ENCODE results near the gene BTAF1.

Gene BTAF1

DNA sequence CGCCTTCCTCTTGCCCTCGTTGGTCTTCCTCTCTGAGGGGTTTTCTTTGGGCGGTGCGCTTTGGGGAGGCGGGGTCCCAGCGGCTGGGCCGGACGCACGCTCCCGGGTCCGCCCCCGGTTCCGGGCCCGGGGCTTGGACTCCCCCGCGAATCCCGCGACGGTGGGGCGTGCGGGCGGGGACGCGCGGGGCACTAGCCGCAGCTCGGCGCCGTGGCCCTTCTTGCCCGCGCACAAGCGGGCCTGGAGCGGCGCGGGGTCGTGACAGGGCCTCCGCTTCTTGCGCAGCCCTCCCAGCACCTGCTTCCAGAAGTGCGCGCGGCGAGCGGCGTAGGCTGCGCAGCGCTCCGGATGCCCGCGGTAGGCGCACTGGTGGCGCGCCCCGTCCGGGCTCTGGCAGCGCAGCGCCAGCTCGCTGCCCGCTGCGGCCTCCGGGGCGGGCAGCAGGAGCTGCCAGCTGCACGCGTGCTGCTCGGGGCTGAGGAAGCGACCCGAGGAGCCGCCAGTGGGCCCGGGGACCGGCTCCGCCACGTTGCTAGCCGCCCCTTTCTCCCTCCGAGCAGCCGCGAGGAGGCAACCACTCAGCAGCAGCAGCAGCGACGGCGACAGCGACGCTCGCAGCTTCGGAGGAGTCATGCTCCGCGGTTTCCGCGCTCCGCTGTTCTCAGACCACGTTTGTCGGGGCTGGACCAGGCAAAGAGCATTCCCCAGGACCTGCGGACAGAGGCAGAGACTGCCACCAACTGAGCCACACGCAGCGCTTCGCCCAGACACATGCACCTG is 15.0 kb upstream of the BTAF1 start:
- peak; percentile 72 for DNase-seq

DNA sequence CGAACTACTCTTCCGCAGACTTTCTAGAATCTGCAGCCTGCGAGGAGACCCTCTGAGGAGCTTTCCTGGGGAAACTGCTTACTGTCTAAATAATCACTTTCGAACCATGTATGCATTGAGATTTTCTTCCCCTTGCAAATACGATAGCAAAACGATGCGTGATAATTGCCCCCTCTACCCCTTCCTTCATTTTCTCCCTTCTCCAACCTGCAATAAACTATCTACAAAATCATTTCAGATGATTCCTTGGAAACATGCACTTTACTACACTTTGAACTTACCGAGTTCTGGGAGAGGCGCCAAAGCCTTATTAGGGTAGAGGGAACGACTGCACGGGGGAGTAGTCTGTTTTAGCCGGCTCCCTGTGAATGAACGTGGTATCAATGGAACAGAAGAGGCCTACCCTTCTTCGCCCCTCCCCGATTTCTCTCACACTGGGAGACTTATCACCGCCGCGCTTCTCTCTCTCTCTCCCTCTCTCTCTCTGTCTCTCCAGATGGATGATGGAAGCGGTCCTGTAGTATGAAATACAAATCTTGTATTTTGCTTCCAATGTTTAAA is 14.4 kb upstream of the BTAF1 start, which contains the start of gene FGFBP3:
Gene FGFBP3, minus strand, starts transcription at position 370 of the 561 bp plus-strand sequence. CDS start 517 bp downstream, outside the sequence.
- DNase-seq = peak; percentile 48

DNA sequence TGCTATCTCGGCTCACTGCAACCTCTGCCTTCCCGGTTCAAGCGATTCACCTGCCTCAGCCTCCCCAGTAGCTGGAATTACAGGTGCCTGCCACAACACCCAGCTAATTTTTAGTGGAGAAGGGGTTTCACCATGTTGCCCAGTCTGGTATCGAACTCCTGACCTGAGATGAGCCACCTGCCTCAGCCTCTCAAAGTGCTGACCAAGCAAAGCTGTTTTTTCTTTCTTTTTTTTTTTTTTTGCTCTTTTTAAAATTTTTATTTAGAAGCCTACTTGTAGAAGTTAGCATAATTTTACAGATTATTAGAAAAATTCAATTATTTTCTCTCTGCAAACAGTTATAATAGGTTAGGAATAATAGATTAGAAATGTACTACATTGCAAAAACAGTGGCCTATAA is 13.1 kb upstream of the BTAF1 start:
- DNase-seq = no peak

GRCh38 chr10:91919651-91920050 is 3.9 kb upstream of the BTAF1 start:
- DNase-seq = no peak

GRCh38 chr10:91924212-91925021 is 847 bp downstream of the BTAF1 start:
- DNase-seq = no peak

DNA sequence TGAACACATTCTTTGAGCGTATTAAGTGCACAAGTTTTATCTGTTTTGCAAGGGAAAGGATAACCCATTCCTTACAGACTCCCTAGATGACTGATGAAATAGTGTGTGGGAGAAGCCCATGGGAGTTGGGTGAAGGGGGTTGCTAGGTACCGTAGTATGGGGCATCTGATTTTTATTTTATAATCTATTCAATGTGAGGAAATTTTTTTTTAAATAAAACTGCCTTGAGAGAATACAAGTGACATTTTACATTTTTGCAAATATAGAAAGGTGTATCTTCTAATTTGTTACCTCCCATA is 1.4 kb downstream of the BTAF1 start:
- no peak for DNase-seq

- DNase-seq = no peak
Measured at GRCh38 chr10:91930939-91931338, 7.4 kb downstream of the BTAF1 start.

DNA sequence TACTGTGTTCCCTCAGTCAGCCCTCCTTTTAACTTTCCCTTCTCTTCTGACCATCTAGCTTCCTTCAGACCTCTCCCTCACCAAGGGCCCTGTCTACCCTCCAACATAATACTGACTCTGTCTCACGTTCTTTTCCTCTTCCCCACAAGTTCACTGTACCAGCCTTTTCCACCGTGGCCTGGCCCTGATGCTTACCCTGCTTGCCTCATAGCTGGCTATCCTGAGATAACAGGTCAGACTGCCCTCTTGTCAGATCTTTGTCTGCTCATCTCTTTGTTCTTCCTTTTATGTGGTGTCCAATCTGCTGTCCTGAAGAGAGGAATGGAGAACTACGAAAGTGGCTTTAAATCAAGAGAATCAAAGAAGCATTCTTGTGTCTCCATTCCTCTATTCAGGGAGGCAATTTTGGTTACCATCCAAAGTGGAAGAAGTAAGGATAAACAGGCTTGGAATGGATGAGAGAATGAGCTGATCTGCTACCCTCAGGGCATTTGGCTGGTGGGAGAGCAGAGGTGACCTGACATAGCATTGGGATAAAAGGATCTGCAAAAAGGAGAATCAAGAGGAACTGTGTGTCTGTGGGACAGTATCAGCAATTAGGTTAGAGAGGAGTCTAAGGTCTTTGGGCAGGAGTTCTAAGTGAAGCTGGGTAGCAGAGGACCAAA is 8.1 kb downstream of the BTAF1 start:
- DNase-seq = no peak

- no peak for DNase-seq
Measured at GRCh38 chr10:91932737-91933136, 9.2 kb downstream of the BTAF1 start.

GRCh38 chr10:91935886-91936285 is 12.3 kb downstream of the BTAF1 start:
- DNase-seq = no peak

DNA sequence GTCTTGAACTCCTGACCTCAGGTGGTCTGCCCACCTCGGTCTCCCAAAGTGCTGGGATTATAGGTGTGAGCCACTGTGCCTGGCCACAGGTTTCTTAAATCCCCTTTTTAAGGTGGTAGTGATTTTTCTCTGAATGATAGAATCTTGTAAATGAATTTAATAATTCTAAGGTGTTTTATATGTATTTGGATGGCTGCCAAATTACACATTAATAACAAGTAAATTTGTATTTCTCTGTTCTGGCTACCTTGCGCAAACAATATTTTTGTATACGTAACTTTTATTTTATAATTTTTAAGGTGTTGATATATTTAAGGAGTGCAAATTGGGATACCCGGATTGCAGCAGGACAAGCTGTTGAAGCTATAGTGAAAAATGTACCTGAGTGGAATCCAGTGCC is 16.1 kb downstream of the BTAF1 start:
- no peak for DNase-seq

GRCh38 chr10:91941426-91941825 is 17.9 kb downstream of the BTAF1 start:
- no peak for DNase-seq

- peak; percentile 69 for DNase-seq
Measured at GRCh38 chr10:91944880-91945630, 21.5 kb downstream of the BTAF1 start.

- no peak for DNase-seq
Measured at GRCh38 chr10:91953600-91954160, 30.1 kb downstream of the BTAF1 start.

- DNase-seq = no peak
Measured at GRCh38 chr10:91955114-91955513, 31.5 kb downstream of the BTAF1 start.

DNA sequence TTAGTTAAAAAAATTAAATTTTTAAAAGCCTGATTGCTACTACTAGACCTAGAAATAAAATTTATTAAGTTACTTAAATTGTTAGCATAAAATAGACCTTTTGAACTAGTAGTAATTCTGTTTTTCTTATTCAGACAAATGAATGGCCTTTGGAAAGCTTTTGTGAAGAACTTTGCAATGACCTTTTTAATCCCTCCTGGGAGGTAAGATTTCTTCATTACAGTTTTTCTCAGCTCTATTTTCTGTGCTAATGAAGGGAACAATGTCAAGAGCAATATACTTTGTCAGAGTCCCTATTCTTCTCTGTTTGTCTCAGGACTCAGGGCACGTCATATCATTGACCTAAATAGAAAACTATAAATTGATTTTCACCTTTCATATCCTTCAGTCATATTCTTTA is 33.5 kb downstream of the BTAF1 start:
- DNase-seq = no peak

GRCh38 chr10:91969297-91969696 is 45.7 kb downstream of the BTAF1 start:
- no peak for DNase-seq

GRCh38 chr10:91974960-91975359 is 51.4 kb downstream of the BTAF1 start:
- peak; percentile 73 for DNase-seq

GRCh38 chr10:91975438-91975837 is 51.9 kb downstream of the BTAF1 start:
- DNase-seq = no peak

- DNase-seq = no peak
Measured at GRCh38 chr10:91976317-91977051, 52.9 kb downstream of the BTAF1 start.

DNA sequence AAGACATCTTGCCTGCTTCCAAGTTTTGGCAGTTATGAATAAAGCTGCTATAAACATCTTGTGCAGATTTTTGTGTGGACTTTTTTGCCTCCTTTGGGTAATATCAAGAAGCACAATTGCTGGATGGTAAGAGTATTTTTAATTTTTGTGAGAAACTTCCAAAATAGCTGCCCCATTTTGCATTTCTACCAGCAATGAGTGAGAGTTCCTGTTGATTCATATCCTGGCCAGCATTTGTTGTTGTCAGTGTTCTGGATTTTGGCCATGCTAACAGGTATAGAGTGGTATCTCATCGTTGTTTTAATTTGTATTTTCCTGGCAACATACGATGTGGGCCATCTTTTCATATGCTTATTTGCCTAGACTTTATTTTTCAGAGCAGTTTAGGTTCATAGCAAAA is 53.9 kb downstream of the BTAF1 start:
- no peak for DNase-seq
